H1 (cell line): ENCODE results near the gene GYS2. TPM values are rescaled to one million over a fixed set of nuclear protein-coding genes. Genes with fewer than 3 reads are reported as not detected.

Experiments used
- CTCF ChIA-PET: fragments of 300-600 bp; sonication (Branson Sonifier 250); formaldehyde crosslinking; loops from one replicate; lab custom pipeline; 2021; ENCODE audit not compliant: partially characterized antibody; lab: Charles Lee
- POLR2A ChIA-PET: fragments of 300-600 bp; sonication (Branson Sonifier 250); formaldehyde crosslinking; loops from one replicate; lab custom pipeline; 2021; ENCODE audit warnings: inconsistent platforms; ENCODE audit not compliant: partially characterized antibody; lab: Charles Lee
- DNase-seq, 2 experiments: peaks; one replicate each; pipeline versions ENCODE4 v3.0.0 to v3.0.0-alpha.2; 2010 to 2022; ENCODE audit warnings: low spot score in 2 of 2, low read depth in 1 of 2, mixed read lengths in 1 of 2
- FAIRE-seq: peaks from 2 replicates; lab custom pipeline; 2011; peaks lifted over from hg19 to GRCh38; lab: Jason Lieb, UNC
- H2AFZ ChIP-seq: 2 replicates; pipeline ENCODE4 v1.8.1; 2012; ENCODE audit warnings: low read length, inconsistent platforms
- H2AK5ac ChIP-seq: 2 replicates; pipeline ENCODE4 v1.6.1; 2013; ENCODE audit warnings: low read depth, low read length
- H2BK120ac ChIP-seq: replicated peaks from 2 replicates; pipeline ENCODE3; 2013; ENCODE audit warnings: low read depth, low read length, inconsistent platforms
- H2BK12ac ChIP-seq: 2 replicates; pipeline ENCODE4 v1.6.1; 2013; ENCODE audit warnings: low read depth, low read length
- H2BK15ac ChIP-seq: 2 replicates; pipeline ENCODE4 v1.6.1; 2013; ENCODE audit warnings: low read length
- H2BK20ac ChIP-seq: 2 replicates; pipeline ENCODE4 v1.6.1; 2013; ENCODE audit warnings: low read length
- H2BK5ac ChIP-seq: 2 replicates; pipeline ENCODE4 v1.6.1; 2013; ENCODE audit warnings: low read depth, low read length
- H3K14ac ChIP-seq: 2 replicates; pipeline ENCODE4 v1.6.1; 2013; ENCODE audit warnings: inconsistent platforms; ENCODE audit not compliant: insufficient read length
- H3K18ac ChIP-seq: 2 replicates; pipeline ENCODE4 v1.6.1; 2013; ENCODE audit warnings: low read length; ENCODE audit errors: extremely low read depth
- H3K23ac ChIP-seq: 2 replicates; pipeline ENCODE4 v1.6.1; 2013; ENCODE audit warnings: inconsistent platforms; ENCODE audit not compliant: insufficient read length
- H3K23me2 ChIP-seq: 2 replicates; pipeline ENCODE4 v1.6.1; 2013; ENCODE audit warnings: low read depth, low read length
- H3K27ac ChIP-seq: 2 replicates; pipeline ENCODE4 v1.6.1; 2011; ENCODE audit warnings: low read depth, low read length, inconsistent platforms
- H3K27me3 ChIP-seq, 4 experiments: replicated peaks in 1 of 4; 1 replicate in 1 of 4; 2 replicates in 3 of 4; pipeline versions ENCODE4 v1.6.1 to v1.8.1; 2011 to 2013; ENCODE audit warnings: low read length in 3 of 4, mild to moderate bottlenecking in 3 of 4, inconsistent platforms in 2 of 4, mixed read lengths in 2 of 4, moderate library complexity in 1 of 4; ENCODE audit not compliant: control insufficient read depth in 3 of 4, insufficient read depth in 3 of 4; ENCODE audit errors: extremely low read depth in 1 of 4
- H3K36me3 ChIP-seq, 4 experiments: 2 replicates each; pipeline versions ENCODE4 v1.6.1 to v1.8.1; 2011 to 2013; ENCODE audit warnings: mild to moderate bottlenecking in 4 of 4, low read length in 3 of 4, moderate library complexity in 2 of 4, control low read depth in 1 of 4, inconsistent platforms in 1 of 4; ENCODE audit not compliant: insufficient read depth in 4 of 4, control insufficient read depth in 2 of 4
- H3K4ac ChIP-seq: replicated peaks from 2 replicates; pipeline ENCODE3; 2013; ENCODE audit warnings: low read length, low read depth, mixed read lengths, inconsistent platforms; ENCODE audit not compliant: insufficient read length
- H3K4me1 ChIP-seq, 4 experiments: replicated peaks in 1 of 4; 1 replicate in 1 of 4; 2 replicates in 3 of 4; pipeline versions ENCODE4 v1.6.1 to v1.8.1; 2011 to 2013; ENCODE audit warnings: low read length in 3 of 4, inconsistent platforms in 2 of 4, mixed read lengths in 1 of 4; ENCODE audit not compliant: insufficient read depth in 4 of 4, control insufficient read depth in 3 of 4
- H3K4me2 ChIP-seq, 2 experiments: 2 replicates each; pipeline versions ENCODE4 v1.6.1 to v1.8.1; 2011 to 2013; ENCODE audit warnings: low read depth in 2 of 2, low read length in 2 of 2, control low read depth in 1 of 2, inconsistent platforms in 1 of 2, mild to moderate bottlenecking in 1 of 2; ENCODE audit not compliant: insufficient read depth in 1 of 2
- H3K4me3 ChIP-seq, 4 experiments: fragments of 200-600, 300-600 bp in 1 of 4; sonication (generic), shearing (Covaris generic), sonication (Bioruptor Twin) in 1 of 4; 2 replicates each; pipeline versions ENCODE4 v1.5.1 to v1.8.1; 2011 to 2016; ENCODE audit warnings: low read length in 4 of 4, low read depth in 3 of 4, control low read depth in 2 of 4, inconsistent platforms in 2 of 4, mild to moderate bottlenecking in 2 of 4, mixed read lengths in 1 of 4, moderate library complexity in 1 of 4; ENCODE audit not compliant: insufficient read depth in 2 of 4; ENCODE audit errors: extremely low read depth in 1 of 4
- H3K56ac ChIP-seq: replicated peaks from 2 replicates; pipeline ENCODE3; 2013; ENCODE audit warnings: low read depth, mild to moderate bottlenecking, mixed read lengths, low read length, inconsistent platforms; ENCODE audit not compliant: insufficient read length
- H3K79me1 ChIP-seq: 2 replicates; pipeline ENCODE4 v1.6.1; 2013; ENCODE audit warnings: low read depth, low read length, control low read depth
- H3K79me2 ChIP-seq, 2 experiments: 2 replicates each; pipeline versions ENCODE4 v1.6.1 to v1.8.1; 2012 to 2013; ENCODE audit warnings: low read length in 2 of 2, mild to moderate bottlenecking in 2 of 2, inconsistent platforms in 1 of 2; ENCODE audit not compliant: insufficient read depth in 2 of 2, control insufficient read depth in 1 of 2
- H3K9ac ChIP-seq, 4 experiments: replicated peaks in 1 of 4; 1 replicate in 1 of 4; 2 replicates in 3 of 4; pipeline versions ENCODE4 v1.6.1 to v1.8.1; 2011 to 2013; ENCODE audit warnings: low read depth in 3 of 4, low read length in 3 of 4, control low read depth in 2 of 4, mild to moderate bottlenecking in 2 of 4, moderate library complexity in 2 of 4, inconsistent platforms in 1 of 4; ENCODE audit errors: extremely low read depth in 1 of 4
- H3K9me3 ChIP-seq, 2 experiments: 2 replicates each; pipeline versions ENCODE4 v1.6.1 to v1.8.1; 2012 to 2013; ENCODE audit warnings: mild to moderate bottlenecking in 2 of 2, moderate library complexity in 2 of 2, control low read depth in 1 of 2, inconsistent platforms in 1 of 2, low read depth in 1 of 2, low read length in 1 of 2, mixed read lengths in 1 of 2; ENCODE audit not compliant: insufficient read depth in 2 of 2
- H4K20me1 ChIP-seq, 2 experiments: replicated peaks in 1 of 2; 2 replicates each; pipeline versions ENCODE3 to v1.8.1; 2011 to 2013; ENCODE audit warnings: inconsistent platforms in 2 of 2, low read length in 2 of 2, mild to moderate bottlenecking in 1 of 2; ENCODE audit not compliant: insufficient read depth in 2 of 2, control insufficient read depth in 1 of 2
- H4K5ac ChIP-seq: 2 replicates; pipeline ENCODE4 v1.6.1; 2013; ENCODE audit warnings: low read length, low read depth, mixed read lengths, inconsistent platforms; ENCODE audit not compliant: insufficient read length
- H4K8ac ChIP-seq: 2 replicates; pipeline ENCODE4 v1.8.0; 2013; ENCODE audit warnings: mild to moderate bottlenecking, moderate library complexity, low read length, inconsistent platforms; ENCODE audit not compliant: insufficient read depth; ENCODE audit errors: extremely low read depth
- H4K91ac ChIP-seq: replicated peaks from 2 replicates; pipeline ENCODE3; 2013; ENCODE audit warnings: low read length, mixed read lengths, inconsistent platforms; ENCODE audit not compliant: insufficient read length
- BACH1 ChIP-seq: IDR thresholded peaks from 2 replicates; pipeline ENCODE4 v1.6.1; 2012; ENCODE audit warnings: low read length, improper control_type of control experiment
- CHD1 ChIP-seq: IDR thresholded peaks from 2 replicates; pipeline ENCODE4 v1.6.1; 2012; ENCODE audit warnings: low read depth, low read length, improper control_type of control experiment
- EP300 ChIP-seq, 2 experiments: IDR thresholded peaks; 1 replicate in 1 of 2; 2 replicates in 1 of 2; pipeline ENCODE4 v1.6.1; 2011 to 2012; ENCODE audit warnings: low read depth in 2 of 2, low read length in 2 of 2, mild to moderate bottlenecking in 2 of 2, borderline replicate concordance in 1 of 2, inconsistent platforms in 1 of 2, moderate library complexity in 1 of 2
- GABPA ChIP-seq: IDR thresholded peaks from 2 replicates; pipeline ENCODE4 v1.6.1; 2011; ENCODE audit warnings: mild to moderate bottlenecking, low read length, moderate library complexity, borderline replicate concordance; ENCODE audit not compliant: insufficient read depth
- GTF2F1 ChIP-seq: IDR thresholded peaks from 2 replicates; pipeline ENCODE4 v1.6.1; 2012; ENCODE audit warnings: low read depth, low read length, improper control_type of control experiment, borderline replicate concordance
- KDM4A ChIP-seq: IDR thresholded peaks from one replicate; pipeline ENCODE4 v1.7.1; 2012; ENCODE audit warnings: low read depth, mild to moderate bottlenecking, moderate library complexity, low read length, inconsistent platforms; ENCODE audit not compliant: severe bottlenecking
- RFX5 ChIP-seq: IDR thresholded peaks from 2 replicates; pipeline ENCODE4 v1.6.1; 2011; ENCODE audit warnings: low read depth, low read length, improper control_type of control experiment, borderline replicate concordance
- SRF ChIP-seq: IDR thresholded peaks from 2 replicates; pipeline ENCODE4 v1.6.1; 2011; ENCODE audit warnings: mild to moderate bottlenecking, low read depth, low read length, moderate library complexity
- WGBS, 2 experiments: shearing (Covaris generic) in 1 of 2; methylation state at CpG; one replicate each; pipeline versions ENCODE4 v1.1.6 to v1.1.7; 2013 to 2015; ENCODE audit warnings: low lambda C conversion rate in 2 of 2, mixed read lengths in 2 of 2, inconsistent platforms in 1 of 2, low coverage in 1 of 2, missing lambda C conversion rate in 1 of 2; ENCODE audit not compliant: insufficient replicate concordance in 2 of 2, insufficient coverage in 1 of 2, insufficient read length in 1 of 2; ENCODE audit errors: extremely low coverage in 1 of 2, missing lambda C conversion rate in 1 of 2; 5-methylcytosine and 5-hydroxymethylcytosine counted together
- polyA plus RNA-seq, 7 experiments: library from polyadenylated mRNA; depleted of rRNA in 3 of 7; stranded (reverse) in 5 of 7; unstranded in 2 of 7; fragments of >200 nt in 5 of 7; fragments of 200-250 nt in 2 of 7; gene quantifications; 1 replicate in 5 of 7; 2 replicates in 1 of 7; 4 replicates in 1 of 7; pipeline versions ENCODE4 v1.2.1 to v1.2.3, GENCODE V29; 2011 to 2013; ENCODE audit warnings: missing spikeins in 2 of 7, mixed read lengths in 2 of 7
- total RNA-seq: library from RNA; stranded (reverse); fragmentation: NEBNext Ultra II Directional; extraction: Animal tissue kit (Norgen Biotek cat#: 25700); gene quantifications from 2 replicates; pipeline ENCODE4 v1.2.1, GENCODE V29; 2021

Gene GYS2
- total and polyA plus RNA-seq, 2 of the 8 experiments (the other 6 are each of a cell fraction or from before 2014, with no cell fraction given): not detected

DNA sequence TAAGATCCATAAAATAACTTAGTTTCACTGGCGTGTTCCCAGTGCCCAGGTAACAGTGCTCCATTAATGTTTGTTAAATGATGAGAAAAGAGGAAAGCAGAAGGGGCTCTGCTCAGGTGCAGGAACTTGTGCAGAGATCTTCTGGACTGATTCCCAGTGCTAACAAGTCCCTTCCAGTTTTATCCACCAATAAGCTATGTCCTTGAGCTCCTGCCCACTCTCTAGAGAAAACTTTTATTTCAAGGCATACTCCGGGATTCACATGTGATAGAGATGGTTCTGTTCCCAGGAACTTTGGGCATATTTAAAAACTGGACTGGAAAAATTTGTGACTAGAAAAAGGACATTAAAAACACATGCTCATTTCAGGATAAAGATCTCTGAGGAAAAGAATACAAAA, 1.9 kb downstream of the GYS2 start:
- Histone ChIP-seq H2BK20ac (no peak overlapping the region), H2BK120ac (no peak overlapping the region), H3K9ac (no peak overlapping the region), H3K36me3 (no peaks in the 10 kb centered on the region), H3K56ac (no peak overlapping the region), H2AK5ac (no peak overlapping the region), H4K8ac (no peak overlapping the region), H3K14ac (no peak overlapping the region), H3K4me1 (peaks cover 0 to 2% (median 0%) of the 10 kb centered on the region in 4 experiments; a peak in 1 of 7 replicates), H3K27me3 (no peaks in the 10 kb centered on the region), H2BK15ac (no peak overlapping the region), H4K20me1 (no peaks in the 10 kb centered on the region), H3K4me3 (no peak overlapping the region), H3K27ac (no peak overlapping the region), H3K23ac (no peak overlapping the region), H4K91ac (no peak overlapping the region), H3K79me2 (no peaks in the 10 kb centered on the region), H3K79me1 (no peaks in the 10 kb centered on the region), H2BK12ac (no peak overlapping the region), H3K4me2 (no peak overlapping the region), H3K23me2 (no peaks in the 10 kb centered on the region), H3K9me3 (no peaks in the 10 kb centered on the region), H2AFZ (no peak overlapping the region), H2BK5ac (no peak overlapping the region), H3K4ac (no peak overlapping the region), H3K18ac (no peak overlapping the region), H4K5ac (no peak overlapping the region)
- no peak for DNase-seq
- CTCF ChIA-PET: no interaction called here
- FAIRE-seq: no peak
- 89% methylated on average over 2 of the region's 2 CpGs; no CpG with 5 or more reads in 1 of the 2 experiments for WGBS, 2 experiments
- POLR2A ChIA-PET: no interaction called here
- TF ChIP-seq BACH1 (no peak), GTF2F1 (no peak), RFX5 (no peak), GABPA (no peak), EP300 (IDR thresholded peaks at IDR 0.05; ENCODE audit: borderline replicate concordance in 1 of 2, low read depth in 2 of 2, low read length in 2 of 2) (no peak), KDM4A (no peak), SRF (no peak), CHD1 (no peak)
